CD4-positive, CD25-positive, alpha-beta regulatory T cell (primary cell): Measurements from ENCODE around the gene PPP1R14D. TPM values are rescaled to one million over a fixed set of nuclear protein-coding genes. Genes with fewer than 3 reads are reported as not detected.
"Not testable (repeated sequence)": the region's sequence is repeated elsewhere in the genome, so short reads cannot be mapped to it uniquely, and the experiment has no call there.

Experiments
- ATAC-seq, 2 donors: fragments of 150-1000 bp; cut with Tn5 transposase; one replicate each; pipeline ENCODE4 v1.10.0; 2021; ENCODE audit warnings: low read depth in 2 of 2, moderate number of reproducible peaks in 2 of 2, moderate library complexity in 1 of 2
- DNase-seq, 3 donors: peaks; one replicate each; pipeline versions ENCODE4 v3.0.0 to v3.0.0-alpha.2; 2012 to 2022; ENCODE audit warnings: mixed read lengths in 1 of 3
- H3K27ac ChIP-seq: one replicate; pipeline ENCODE4 v1.7.0; 2013; ENCODE audit warnings: mild to moderate bottlenecking, low read length; ENCODE audit not compliant: insufficient read depth, poor library complexity, severe bottlenecking
- H3K27me3 ChIP-seq: one replicate; pipeline ENCODE4 v1.7.0; 2013; ENCODE audit warnings: low read length; ENCODE audit not compliant: control insufficient read depth, insufficient read depth
- H3K36me3 ChIP-seq: one replicate; pipeline ENCODE4 v1.7.0; 2013; ENCODE audit warnings: mild to moderate bottlenecking, low read length, moderate library complexity; ENCODE audit not compliant: control insufficient read depth, insufficient read depth
- H3K4me1 ChIP-seq: 2 replicates; pipeline ENCODE4 v1.7.0; 2013; ENCODE audit warnings: mild to moderate bottlenecking, low read length; ENCODE audit not compliant: insufficient read depth, control insufficient read depth, poor library complexity, severe bottlenecking
- H3K4me3 ChIP-seq: one replicate; pipeline ENCODE4 v1.7.0; 2013; ENCODE audit warnings: low read depth, mild to moderate bottlenecking, low read length, moderate library complexity
- H3K9me3 ChIP-seq, 2 experiments: 1 replicate in 1 of 2; 2 replicates in 1 of 2; pipeline ENCODE4 v1.7.0; 2013; ENCODE audit warnings: low read length in 2 of 2, mild to moderate bottlenecking in 1 of 2, moderate library complexity in 1 of 2; ENCODE audit not compliant: control insufficient read depth in 2 of 2
- H3K27ac Mint-ChIP-seq, 3 donors: one replicate each; pipeline ENCODE4 v1.8.0; 2020 to 2022; ENCODE audit warnings: mild to moderate bottlenecking in 3 of 3, mixed read lengths in 3 of 3, moderate library complexity in 2 of 3
- H3K27me3 Mint-ChIP-seq: one replicate; pipeline ENCODE4 v1.8.0; 2022; ENCODE audit warnings: mild to moderate bottlenecking, mixed read lengths
- H3K36me3 Mint-ChIP-seq: one replicate; pipeline ENCODE4 v1.8.0; 2020; ENCODE audit warnings: mixed read lengths
- H3K4me1 Mint-ChIP-seq, 4 donors: one replicate each; pipeline ENCODE4 v1.8.0; 2020 to 2022; ENCODE audit warnings: mixed read lengths in 4 of 4, mild to moderate bottlenecking in 1 of 4
- H3K4me3 Mint-ChIP-seq, 4 donors: one replicate each; pipeline ENCODE4 v1.8.0; 2020 to 2022; ENCODE audit warnings: mild to moderate bottlenecking in 4 of 4, mixed read lengths in 4 of 4, moderate library complexity in 3 of 4
- H3K9me3 Mint-ChIP-seq, 7 donors: one replicate each; pipeline ENCODE4 v1.8.0; 2020 to 2022; ENCODE audit warnings: mixed read lengths in 7 of 7, mild to moderate bottlenecking in 3 of 7, moderate library complexity in 2 of 7
- polyA plus RNA-seq, 4 donors: library from polyadenylated mRNA; unstranded; fragments of 300-500 nt; fragmentation: Illumina TruSeq; gene quantifications; one replicate each; pipeline ENCODE4 v1.2.3, GENCODE V29; 2021
- total RNA-seq: library from RNA; stranded (reverse); gene quantifications from one replicate; pipeline ENCODE4 v1.2.3, GENCODE V29; 2022

Gene PPP1R14D
- total and polyA plus RNA-seq, 5 donors from 2014 or later = not detected

GRCh38 chr15:40870716-40871115, 42.2 kb upstream of the PPP1R14D start:
- H3K27ac ChIP-seq = no peak overlapping the region
- H3K9me3 ChIP-seq = no peaks in the 10 kb centered on the region
- no peaks in the 10 kb centered on the region for H3K27me3 ChIP-seq
- no peak for ATAC-seq
- peak overlapping the region in 1 of 4 donors; percentile 48 for H3K4me3 Mint-ChIP-seq
- peaks cover 14% of the 10 kb centered on the region for H3K4me1 ChIP-seq
- H3K27ac Mint-ChIP-seq = peak overlapping the region in 1 of 3 donors; percentile 38
- peaks cover 0 to 18% (median 2%) of the 10 kb centered on the region in 4 donors for H3K4me1 Mint-ChIP-seq
- H3K27me3 Mint-ChIP-seq = peaks cover 5% of the 10 kb centered on the region
- peaks cover 0 to 2% (median 0%) of the 10 kb centered on the region in 7 donors for H3K9me3 Mint-ChIP-seq
- DNase-seq = no peak
- no peaks in the 10 kb centered on the region for H3K36me3 Mint-ChIP-seq
- no peak overlapping the region for H3K4me3 ChIP-seq
- H3K36me3 ChIP-seq = no peaks in the 10 kb centered on the region

- Mint-ChIP-seq H3K9me3 (peaks cover 0 to 2% (median 0%) of the 10 kb centered on the region in 7 donors), H3K27ac (peak overlapping the region in 1 of 3 donors; percentile 21), H3K36me3 (no peaks in the 10 kb centered on the region), H3K4me3 (peak overlapping the region in 1 of 4 donors; percentile 80), H3K4me1 (peaks cover 0 to 18% (median 2%) of the 10 kb centered on the region in 4 donors), H3K27me3 (peaks cover 5% of the 10 kb centered on the region)
- H3K27me3 ChIP-seq = no peaks in the 10 kb centered on the region
- H3K27ac ChIP-seq = no peak overlapping the region
- H3K36me3 ChIP-seq = no peaks in the 10 kb centered on the region
- no peaks in the 10 kb centered on the region for H3K9me3 ChIP-seq
- no peak overlapping the region for H3K4me3 ChIP-seq
- peaks cover 14% of the 10 kb centered on the region for H3K4me1 ChIP-seq
- ATAC-seq = no peak
- DNase-seq = no peak
These were observed 41.2 kb upstream of the PPP1R14D start for GRCh38 chr15:40869686-40870085.

- Histone ChIP-seq H3K27ac (no peak overlapping the region), H3K4me1 (no peaks in the 10 kb centered on the region), H3K4me3 (no peak overlapping the region), H3K9me3 (no peaks in the 10 kb centered on the region), H3K27me3 (no peaks in the 10 kb centered on the region), H3K36me3 (no peaks in the 10 kb centered on the region)
- Mint-ChIP-seq H3K27me3 (no peaks in the 10 kb centered on the region), H3K36me3 (no peaks in the 10 kb centered on the region), H3K4me1 (peaks cover 0 to 6% (median 0%) of the 10 kb centered on the region in 4 donors), H3K27ac (no peak overlapping the region), H3K9me3 (peaks cover 0 to 2% (median 0%) of the 10 kb centered on the region in 7 donors), H3K4me3 (no peak overlapping the region)
- no peak for DNase-seq
- ATAC-seq = no peak
These were observed 38.7 kb upstream of the PPP1R14D start for GRCh38 chr15:40867199-40867598.

GRCh38 chr15:40863660-40864270, 35.3 kb upstream of the PPP1R14D start:
- ATAC-seq = no peak
- Histone ChIP-seq H3K27ac (no peak overlapping the region), H3K4me3 (no peak overlapping the region), H3K4me1 (no peaks in the 10 kb centered on the region), H3K9me3 (no peaks in the 10 kb centered on the region), H3K27me3 (no peaks in the 10 kb centered on the region), H3K36me3 (no peaks in the 10 kb centered on the region)
- Mint-ChIP-seq H3K27me3 (peaks cover 6% of the 10 kb centered on the region), H3K27ac (peak overlapping the region in 1 of 3 donors; percentile 43), H3K36me3 (no peaks in the 10 kb centered on the region), H3K4me3 (no peak overlapping the region), H3K9me3 (no peaks in the 10 kb centered on the region), H3K4me1 (peaks cover 0 to 6% (median 2%) of the 10 kb centered on the region in 4 donors)
- DNase-seq = no peak

- H3K27me3 Mint-ChIP-seq, H3K27me3 ChIP-seq, H3K9me3 Mint-ChIP-seq, H3K9me3 ChIP-seq, H3K27ac Mint-ChIP-seq, H3K4me3 Mint-ChIP-seq, H3K27ac ChIP-seq, H3K4me1 ChIP-seq, H3K36me3 ChIP-seq, H3K36me3 Mint-ChIP-seq, H3K4me3 ChIP-seq, DNase-seq, ATAC-seq: not testable (repeated sequence)
- H3K4me1 Mint-ChIP-seq = peaks cover 0 to 13% (median 6%) of the 10 kb centered on the region in 4 donors
These were observed 32.6 kb upstream of the PPP1R14D start for GRCh38 chr15:40861147-40861546.

GRCh38 chr15:40859206-40859851, 30.8 kb upstream of the PPP1R14D start:
- Histone ChIP-seq H3K4me1 (no peaks in the 10 kb centered on the region), H3K27me3 (no peaks in the 10 kb centered on the region), H3K27ac (no peak overlapping the region), H3K36me3 (no peaks in the 10 kb centered on the region), H3K9me3 (no peaks in the 10 kb centered on the region), H3K4me3 (no peak overlapping the region)
- no peaks in the 10 kb centered on the region for H3K9me3 Mint-ChIP-seq
- peaks cover 10% of the 10 kb centered on the region for H3K27me3 Mint-ChIP-seq
- peak; percentile 62 to 88 (median 72) for DNase-seq
- no peak overlapping the region for H3K4me3 Mint-ChIP-seq
- H3K4me1 Mint-ChIP-seq = peaks cover 0 to 13% (median 6%) of the 10 kb centered on the region in 4 donors
- peaks cover 3% of the 10 kb centered on the region for H3K36me3 Mint-ChIP-seq
- peak overlapping the region in 2 of 3 donors; percentile 3 to 55 for H3K27ac Mint-ChIP-seq
- ATAC-seq = peak; percentile 62 to 63

- no peak for DNase-seq
- Histone ChIP-seq H3K27ac (no peak overlapping the region), H3K36me3 (no peaks in the 10 kb centered on the region), H3K27me3 (no peaks in the 10 kb centered on the region), H3K4me3 (no peak overlapping the region), H3K9me3 (no peaks in the 10 kb centered on the region), H3K4me1 (no peaks in the 10 kb centered on the region)
- H3K9me3 Mint-ChIP-seq = no peaks in the 10 kb centered on the region
- peaks cover 3% of the 10 kb centered on the region for H3K36me3 Mint-ChIP-seq
- peaks cover 0 to 13% (median 6%) of the 10 kb centered on the region in 4 donors for H3K4me1 Mint-ChIP-seq
- no peak overlapping the region for H3K4me3 Mint-ChIP-seq
- H3K27ac Mint-ChIP-seq = peak overlapping the region in 1 of 3 donors; percentile 55
- peaks cover 10% of the 10 kb centered on the region for H3K27me3 Mint-ChIP-seq
- no peak for ATAC-seq
These were observed 30.2 kb upstream of the PPP1R14D start for GRCh38 chr15:40858706-40859105.
